ENCODE results near the gene LHX1.
A peak's percentile ranks its signal among the peaks of the same experiment; 100 is the strongest.

The LHX1 gene

DNA sequence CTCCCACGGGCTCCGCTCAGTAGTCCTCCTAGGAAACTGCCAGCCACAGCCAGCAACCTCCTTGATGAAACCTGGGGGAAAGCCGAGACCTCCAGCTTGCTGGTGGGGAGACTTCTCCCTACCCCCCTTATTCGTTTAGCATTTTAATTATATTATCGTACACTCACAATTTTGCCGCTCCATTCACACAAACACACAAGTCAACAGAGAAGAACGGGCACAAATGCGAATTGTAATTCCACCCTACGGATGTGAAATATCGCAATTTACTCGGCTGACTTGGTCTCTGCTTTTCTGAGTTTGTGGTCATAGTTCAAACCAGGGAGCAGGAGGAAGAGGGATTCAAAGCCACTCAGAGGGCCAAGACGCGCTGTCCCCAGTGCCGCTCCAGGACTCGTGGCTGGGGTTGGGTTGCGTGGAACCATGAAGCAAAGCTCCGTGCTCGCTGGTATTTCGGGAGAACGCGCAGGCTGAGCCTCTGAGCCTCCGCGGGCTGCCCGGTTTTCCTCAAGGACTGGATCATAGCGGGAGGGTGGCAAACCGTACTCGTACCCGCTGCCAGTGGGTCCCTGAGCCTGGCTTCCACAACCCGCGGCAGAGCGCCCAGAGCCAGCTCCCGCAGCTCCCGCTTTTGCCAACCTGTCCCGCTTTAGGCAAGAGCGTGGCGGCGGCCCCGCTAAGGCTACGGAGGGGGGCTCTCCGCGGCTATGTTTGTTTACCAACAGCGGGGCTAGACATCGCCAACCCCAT, 2.0 kb downstream of the LHX1 start:
- no peak for DNase-seq (ENCODE audit: low read depth)

- no peak for DNase-seq (ENCODE audit: low read depth)
These were observed 2.6 kb downstream of the LHX1 start for GRCh38 chr17:36939802-36940312.

- no peak for DNase-seq (ENCODE audit: low read depth)
These were observed 3.3 kb downstream of the LHX1 start for GRCh38 chr17:36940313-36941264.

- DNase-seq (ENCODE audit: low read depth): no peak
These were observed 4.2 kb downstream of the LHX1 start for GRCh38 chr17:36941265-36942010.

DNA sequence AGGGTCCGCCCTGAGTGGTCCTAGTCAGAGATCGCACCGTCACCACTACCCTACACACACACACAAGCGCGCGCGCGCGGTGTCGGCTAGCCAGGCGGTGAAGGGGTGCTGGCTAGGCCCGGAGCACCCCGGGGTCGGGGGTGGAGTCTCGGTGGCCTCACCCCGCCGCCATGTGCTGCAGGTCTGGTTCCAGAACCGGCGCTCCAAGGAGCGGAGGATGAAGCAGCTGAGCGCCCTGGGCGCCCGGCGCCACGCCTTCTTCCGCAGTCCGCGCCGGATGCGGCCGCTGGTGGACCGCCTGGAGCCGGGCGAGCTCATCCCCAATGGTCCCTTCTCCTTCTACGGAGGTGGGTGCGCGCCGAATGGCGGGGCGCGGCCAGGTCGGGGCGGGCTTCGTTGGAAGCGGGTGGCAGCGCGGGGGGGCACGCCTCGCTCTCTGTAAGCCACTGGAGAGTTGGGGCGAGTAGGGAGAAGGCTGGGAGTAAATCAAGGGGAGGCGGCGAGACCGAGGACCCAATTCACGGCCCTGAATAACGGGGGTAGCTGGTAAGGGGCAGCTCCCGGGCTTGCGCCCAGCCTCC, 4.8 kb downstream of the LHX1 start:
- DNase-seq (ENCODE audit: low read depth): no peak

GRCh38 chr17:36942631-36943125, 5.4 kb downstream of the LHX1 start:
- DNase-seq (ENCODE audit: low read depth): no peak

DNA sequence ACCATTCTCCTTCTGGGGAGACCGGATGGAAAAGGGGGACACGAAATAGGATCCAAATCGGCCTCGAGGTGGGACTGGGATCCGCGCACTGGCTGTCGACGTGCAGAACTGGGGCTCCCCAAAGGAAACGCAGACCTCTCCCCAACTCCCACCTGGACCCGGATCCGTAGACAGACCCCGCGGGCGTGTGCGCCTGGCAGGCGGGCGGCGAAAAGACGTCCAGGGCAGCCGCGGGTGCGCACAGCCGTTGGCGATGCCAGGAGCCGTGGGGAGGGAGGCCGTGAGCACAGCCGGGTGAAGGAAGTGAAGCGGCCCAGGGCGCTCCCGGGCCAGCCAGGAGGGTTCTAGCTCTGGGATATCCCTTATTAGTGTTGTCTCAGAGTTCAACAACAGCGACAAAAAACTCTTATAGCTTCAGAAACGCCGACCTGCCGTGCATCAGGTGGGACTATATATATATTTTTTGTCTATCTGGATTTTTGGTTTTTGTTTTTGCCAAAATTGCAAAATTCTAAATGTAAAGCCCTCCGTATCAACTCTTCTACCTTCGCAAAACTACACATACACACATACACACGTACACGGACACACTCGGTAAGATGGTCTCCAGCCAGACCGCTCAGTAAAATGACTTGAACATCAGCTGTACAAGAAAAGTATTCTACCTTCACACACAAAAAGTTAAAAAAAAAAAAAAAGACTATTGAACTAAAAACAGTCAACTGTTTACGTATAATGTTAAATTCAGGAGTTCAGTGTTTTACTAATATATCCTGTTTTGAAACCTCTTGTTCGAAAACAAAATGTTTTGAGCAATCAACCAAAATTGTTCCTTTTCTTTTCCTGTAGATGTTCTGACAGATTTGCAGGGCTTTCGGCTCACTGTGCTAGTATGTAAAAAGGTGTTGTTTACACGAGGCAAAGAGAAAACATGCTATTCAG, 6.2 kb downstream of the LHX1 start:
- no peak for DNase-seq (ENCODE audit: low read depth)

DNA sequence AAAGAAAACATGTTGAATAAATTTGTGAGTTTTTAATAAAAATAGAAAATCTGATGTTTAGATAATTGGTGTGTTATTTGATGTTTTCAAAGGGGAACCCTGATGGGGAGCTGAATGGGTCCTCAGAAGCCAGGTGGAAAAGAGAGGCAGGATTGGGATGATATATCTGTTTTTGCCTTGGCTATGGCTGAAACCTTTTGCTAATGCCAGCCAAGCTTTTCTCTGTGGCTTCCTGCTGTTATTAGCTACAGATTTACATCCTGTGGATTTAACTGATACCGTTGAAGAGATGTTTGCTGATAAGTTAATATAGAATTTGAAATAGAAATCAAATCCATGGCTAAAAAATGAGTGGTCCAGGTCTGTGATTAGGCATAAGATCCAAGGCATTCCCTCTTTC, 7.3 kb downstream of the LHX1 start:
- no peak for DNase-seq (ENCODE audit: low read depth)

GRCh38 chr17:36945140-36945539, 7.9 kb downstream of the LHX1 start:
- DNase-seq (ENCODE audit: low read depth): no peak

- no peak for DNase-seq (ENCODE audit: low read depth)
These were observed 8.9 kb downstream of the LHX1 start for GRCh38 chr17:36945959-36946725.

DNA sequence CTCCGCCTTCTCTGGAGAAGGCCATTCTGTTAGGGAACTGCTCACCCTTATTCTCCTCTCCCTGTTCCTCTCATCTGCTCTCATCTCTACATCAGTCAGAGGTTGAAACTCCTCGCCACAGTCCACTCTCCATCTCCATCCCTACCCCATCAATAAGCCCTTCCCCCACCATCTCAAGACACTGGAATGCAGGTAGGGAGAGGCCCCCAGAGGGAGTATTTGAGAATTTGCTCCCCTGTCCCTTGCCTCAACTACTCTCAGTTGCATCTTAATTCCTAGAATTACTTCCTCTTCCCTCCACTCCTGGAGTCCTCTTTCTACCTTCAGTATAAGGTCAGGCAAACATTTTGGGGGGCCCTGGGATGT, 9.4 kb downstream of the LHX1 start:
- no peak for DNase-seq (ENCODE audit: low read depth)

DNA sequence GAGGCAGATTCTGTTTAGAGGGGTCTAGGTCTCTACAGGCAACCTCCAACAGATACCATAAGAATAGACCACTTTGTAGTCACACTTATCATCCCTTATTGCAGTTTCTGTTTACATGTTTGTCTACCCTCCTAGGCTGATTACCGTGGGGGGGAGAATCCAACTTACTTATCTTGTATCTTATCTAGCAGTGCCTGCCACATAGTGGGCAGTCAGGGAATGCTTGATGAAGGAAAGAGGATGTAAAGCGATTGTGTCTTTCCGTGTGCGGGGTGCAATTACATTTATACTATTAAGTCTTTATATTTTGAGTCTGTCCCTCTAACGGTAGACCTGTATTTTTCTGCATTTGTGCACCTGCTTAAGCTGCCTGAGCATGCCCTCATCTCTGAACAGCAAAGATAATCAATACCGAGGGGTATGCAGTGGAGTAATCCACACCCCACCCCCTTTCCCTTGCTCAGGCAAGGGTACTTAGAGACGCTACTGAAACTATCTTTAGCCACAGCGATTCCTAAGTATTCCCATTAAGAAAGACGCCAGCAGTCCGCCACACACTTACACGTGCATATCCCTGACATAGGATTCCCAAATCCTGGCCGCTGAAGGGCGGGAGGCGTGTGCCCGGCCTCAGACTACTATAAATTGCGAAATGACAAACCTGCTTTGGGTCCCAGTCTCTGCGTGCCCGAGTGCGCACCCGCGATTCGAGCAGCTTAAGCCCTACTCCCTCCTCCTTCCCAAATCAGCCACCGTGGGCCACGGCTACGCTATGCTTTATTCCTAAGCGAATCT, 10.8 kb downstream of the LHX1 start:
- DNase-seq (ENCODE audit: low read depth): no peak

- peak; percentile 96 for DNase-seq (ENCODE audit: low read depth)
These were observed 11.6 kb downstream of the LHX1 start, which contains the start of gene AATF for GRCh38 chr17:36948717-36949460. TSS of gene AATF (plus strand) at chr17:36948954. CDS start at chr17:36949126, 172 bp downstream.

- no peak for DNase-seq (ENCODE audit: low read depth)
These were observed 12.2 kb downstream of the LHX1 start for GRCh38 chr17:36949461-36949927.

DNA sequence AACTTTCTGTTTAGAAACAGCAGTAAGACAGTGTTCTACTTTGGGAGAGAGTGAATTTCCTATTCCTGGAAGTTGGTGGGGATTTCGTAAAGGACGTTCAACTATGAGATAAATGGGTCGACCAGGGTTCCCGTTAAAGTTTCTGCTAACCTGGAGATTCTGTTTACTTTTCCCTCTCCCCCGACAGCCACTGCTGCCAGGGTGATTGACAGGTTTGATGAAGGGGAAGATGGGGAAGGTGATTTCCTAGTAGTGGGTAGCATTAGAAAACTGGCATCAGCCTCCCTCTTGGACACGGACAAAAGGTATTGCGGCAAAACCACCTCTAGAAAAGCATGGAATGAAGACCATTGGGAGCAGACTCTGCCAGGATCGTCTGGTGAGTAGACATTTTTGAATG, 12.8 kb downstream of the LHX1 start:
- no peak for DNase-seq (ENCODE audit: low read depth)

DNA sequence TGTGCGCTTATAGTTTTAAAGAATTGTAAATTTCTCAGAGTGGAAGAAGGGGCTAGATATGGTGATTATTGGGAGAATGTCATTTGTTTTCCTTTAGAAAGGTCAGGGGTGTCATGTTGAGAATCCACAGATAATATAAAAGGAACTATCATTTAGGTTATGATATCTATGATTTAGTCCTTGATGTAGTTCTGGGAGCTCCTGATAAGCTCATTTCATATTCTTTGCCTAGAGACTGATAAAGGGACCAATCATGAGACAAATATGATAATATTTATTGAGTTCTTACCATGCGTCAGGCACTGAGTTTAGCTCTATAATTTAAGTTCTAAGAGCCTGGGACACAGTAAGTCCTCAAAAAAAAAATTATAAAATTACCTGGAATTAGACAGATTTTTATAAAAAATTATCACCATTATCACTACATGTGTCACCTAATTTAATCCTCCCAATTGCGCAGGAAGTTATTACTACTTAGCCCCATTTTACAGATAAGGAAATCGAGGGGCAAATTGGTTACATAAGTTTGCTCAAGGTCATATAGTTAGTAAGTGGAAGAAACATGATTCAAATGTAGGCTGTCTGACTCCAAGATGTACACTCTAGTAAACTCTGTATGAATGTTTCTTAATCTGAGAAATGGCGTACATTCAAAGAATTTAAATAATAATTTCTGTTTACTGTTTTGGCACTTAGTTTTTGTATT, 14.0 kb downstream of the LHX1 start:
- DNase-seq (ENCODE audit: low read depth): no peak

DNA sequence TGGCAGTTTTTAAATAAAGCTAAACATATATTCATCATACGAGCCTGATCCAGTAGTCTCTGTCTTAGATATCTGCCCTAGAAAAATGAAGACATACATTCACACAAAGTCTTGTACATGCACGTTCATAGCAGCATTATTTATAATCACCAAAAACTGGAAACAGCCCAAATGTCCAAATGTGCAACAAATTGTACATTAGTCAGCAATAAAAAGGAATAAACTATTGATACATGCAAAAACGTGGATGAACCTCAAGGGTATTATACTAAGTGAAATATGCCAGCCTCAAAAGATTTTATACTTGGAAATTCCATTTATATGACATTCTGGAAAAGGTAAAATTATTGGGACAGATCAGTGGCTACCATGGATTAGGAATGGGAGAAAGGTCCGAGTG, 34.2 kb downstream of the LHX1 start:
- DNase-seq (ENCODE audit: low read depth): no peak
